ENCODE results near the gene MCC.
"Not testable (repeated sequence)": the region's sequence is repeated elsewhere in the genome, so short reads cannot be mapped to it uniquely, and the experiment has no call there.

Gene MCC

GRCh38 chr5:113081091-113081839, 407.0 kb downstream of the MCC start:
- DNase-seq (ENCODE audit: low spot score), result no peak
- no peak for TF ChIP-seq CTCF (IDR thresholded peaks at IDR 0.05; ENCODE audit: extremely low read depth, missing control alignments)

GRCh38 chr5:113076649-113077048, 411.6 kb downstream of the MCC start:
- DNase-seq (ENCODE audit: low spot score), result not testable (repeated sequence)

- no peak for TF ChIP-seq CTCF (IDR thresholded peaks at IDR 0.05; ENCODE audit: extremely low read depth, missing control alignments)
- no peak for DNase-seq (ENCODE audit: low spot score)
These were observed 413.2 kb downstream of the MCC start for GRCh38 chr5:113075019-113075418.

- not testable (repeated sequence) for DNase-seq (ENCODE audit: low spot score)
These were observed 414.6 kb downstream of the MCC start for GRCh38 chr5:113073629-113074034.

GRCh38 chr5:113071401-113071800, 416.9 kb downstream of the MCC start:
- DNase-seq (ENCODE audit: low spot score), result no peak
- TF ChIP-seq CTCF (IDR thresholded peaks at IDR 0.05; ENCODE audit: extremely low read depth, missing control alignments), result no peak

GRCh38 chr5:113070901-113071300, 417.4 kb downstream of the MCC start:
- DNase-seq (ENCODE audit: low spot score), result no peak
- no peak for TF ChIP-seq CTCF (IDR thresholded peaks at IDR 0.05; ENCODE audit: extremely low read depth, missing control alignments)

- TF ChIP-seq CTCF (IDR thresholded peaks at IDR 0.05; ENCODE audit: extremely low read depth, missing control alignments), result no peak
These were observed 419.7 kb downstream of the MCC start for GRCh38 chr5:113068559-113068958.

GRCh38 chr5:113067635-113068344, 420.5 kb downstream of the MCC start:
- DNase-seq (ENCODE audit: low spot score), result no peak
- TF ChIP-seq CTCF (IDR thresholded peaks at IDR 0.05; ENCODE audit: extremely low read depth, missing control alignments), result no peak

More at GRCh38 chr5:113068559-113068958, 419.7 kb downstream of the MCC start:
- no peak for DNase-seq (ENCODE audit: low spot score)

All from GM20000 (cell line).